Measurements from ENCODE around the gene ERMARD. TPM values are rescaled to one million over a fixed set of nuclear protein-coding genes. Genes with fewer than 3 reads are reported as not detected.

ERMARD gene
- total RNA-seq = 10 to 100 TPM; 15.0 to 29.3 TPM
- 10 to 100 TPM; 10.3 to 72.8 TPM for polyA plus RNA-seq
- long read RNA-seq, donor 1, transcript ERMARD-203 (18 exons, 2,141 nt) = major isoform, 18 of 31 reads
- long read RNA-seq, donor 1, partial matches to known transcripts = 3 of 31 reads
- long read RNA-seq, donor 1, other reads (novel, unspliced or antisense) = 8 of 31 reads
- long read RNA-seq, donor 2, partial matches to known transcripts = 1 of 9 reads
- long read RNA-seq, donor 2, other reads (novel, unspliced or antisense) = 6 of 9 reads

GRCh38 chr6:169751242-169752073 lies at the start of gene ERMARD, which contains the start of gene DYNLT2:
Gene ERMARD, plus strand, starts transcription at chr6:169751622. Its CDS starts 36 bp downstream, at chr6:169751658.
Gene DYNLT2, minus strand, starts transcription at chr6:169751572. Its CDS starts 114 bp downstream, at chr6:169751458.
- Histone ChIP-seq H3K4me1 (ENCODE audit: control insufficient read depth in 1 of 2, insufficient read depth in 2 of 2, low read length in 2 of 2) (peaks cover 1 to 6% of the 10 kb centered on the region in 2 donors), H3K9me3 (ENCODE audit: control insufficient read depth, low read length) (no peaks in the 10 kb centered on the region), H3K27me3 (ENCODE audit: control insufficient read depth in 1 of 2, insufficient read depth in 2 of 2, low read length in 1 of 2) (no peaks in the 10 kb centered on the region), H3K4me3 (ENCODE audit: low read length in 2 of 2) (peak within 1 kb of the TSS; percentile 46 to 94), H3K27ac (ENCODE audit: low read depth in 1 of 2, low read length in 2 of 2) (peak within 1 kb of the TSS; percentile 78 to 94), H3K36me3 (ENCODE audit: control insufficient read depth in 1 of 2, insufficient read depth in 2 of 2, low read length in 1 of 2) (no peaks in the 10 kb centered on the region)
- DNase-seq (peak; percentile 95 to 98), ATAC-seq (ENCODE audit: low FRiP score) (peak; percentile 100)
- WGBS, 2 donors = 0% methylated on average over 87 to 90 of the region's 90 CpGs
- intact Hi-C loops (cut with DNase I) = loop anchor here (1.0 to 10.0 kb wide), 4 partner anchors 47 to 803 kb away; partner anchors contain the start of genes C6orf120 (in 2 of the 2), TBP (in 2 of the 2), WDR27 (in 2 of the 2) and PSMB1 (in 1 of the 2)

- DNase-seq = peak; percentile 98 to 100
- WGBS, 2 donors = 0% methylated on average over 71 to 92 of the region's 92 CpGs
- H3K4me1 ChIP-seq (ENCODE audit: control insufficient read depth in 1 of 2, insufficient read depth in 2 of 2, low read length in 2 of 2) = no peaks in the 10 kb centered on the region
Measured at GRCh38 chr6:169701954-169702839, 49.2 kb upstream of the ERMARD start, which contains the start of the genes C6orf120 and WDR27. Gene C6orf120, plus strand, starts transcription at chr6:169702126. Its CDS starts 334 bp downstream, at chr6:169702460. Gene WDR27, minus strand, starts transcription at chr6:169702029. Its CDS starts 13,024 bp downstream, at chr6:169689005.

GRCh38 chr6:169702840-169703246 lies 48.6 kb upstream of the ERMARD start:
- Histone ChIP-seq H3K9me3 (ENCODE audit: control insufficient read depth, low read length) (no peaks in the 10 kb centered on the region), H3K27ac (ENCODE audit: low read depth in 1 of 2, low read length in 2 of 2) (peak overlapping the region in 1 of 2 donors; percentile 77), H3K27me3 (ENCODE audit: control insufficient read depth in 1 of 2, insufficient read depth in 2 of 2, low read length in 1 of 2) (no peaks in the 10 kb centered on the region), H3K36me3 (ENCODE audit: control insufficient read depth in 1 of 2, insufficient read depth in 2 of 2, low read length in 1 of 2) (no peaks in the 10 kb centered on the region), H3K4me3 (ENCODE audit: low read length in 2 of 2) (peak overlapping the region; percentile 52 to 59), H3K4me1 (ENCODE audit: control insufficient read depth in 1 of 2, insufficient read depth in 2 of 2, low read length in 2 of 2) (no peaks in the 10 kb centered on the region)
- intact Hi-C loops (cut with DNase I) = loop anchor here (1.0 to 10.0 kb wide), 3 partner anchors 20 to 52 kb away; partner anchors contain the start of genes DYNLT2 (in 2 of the 2) and ERMARD (in 2 of the 2)
- ATAC-seq (ENCODE audit: low FRiP score) (no peak), DNase-seq (no peak)
- 1 to 3% methylated on average over 22 of the region's 22 CpGs for WGBS, 2 donors

More at GRCh38 chr6:169701954-169702839, 49.2 kb upstream of the ERMARD start, which contains the start of the genes C6orf120 and WDR27:
- H3K27me3 ChIP-seq (ENCODE audit: control insufficient read depth in 1 of 2, insufficient read depth in 2 of 2, low read length in 1 of 2) = no peaks in the 10 kb centered on the region
- peak within 1 kb of the TSS; percentile 59 to 85 for H3K4me3 ChIP-seq (ENCODE audit: low read length in 2 of 2)
- H3K36me3 ChIP-seq (ENCODE audit: control insufficient read depth in 1 of 2, insufficient read depth in 2 of 2, low read length in 1 of 2) = no peaks in the 10 kb centered on the region
- intact Hi-C loops (cut with DNase I) = loop anchor here (1.0 to 10.0 kb wide), 3 partner anchors 21 to 53 kb away; partner anchors contain the start of genes DYNLT2 (in 2 of the 2) and ERMARD (in 2 of the 2)
- H3K9me3 ChIP-seq (ENCODE audit: control insufficient read depth, low read length) = no peaks in the 10 kb centered on the region
- peak within 1 kb of the TSS; percentile 63 to 77 for H3K27ac ChIP-seq (ENCODE audit: low read depth in 1 of 2, low read length in 2 of 2)
- ATAC-seq (ENCODE audit: low FRiP score) = peak; percentile 99

- no peak for DNase-seq
- Histone ChIP-seq H3K4me1 (ENCODE audit: control insufficient read depth in 1 of 2, insufficient read depth in 2 of 2, low read length in 2 of 2) (no peaks in the 10 kb centered on the region), H3K9me3 (ENCODE audit: control insufficient read depth, low read length) (no peaks in the 10 kb centered on the region), H3K4me3 (ENCODE audit: low read length in 2 of 2) (no peak overlapping the region), H3K36me3 (ENCODE audit: control insufficient read depth in 1 of 2, insufficient read depth in 2 of 2, low read length in 1 of 2) (peaks cover 0 to 2% of the 10 kb centered on the region in 2 donors), H3K27ac (ENCODE audit: low read depth in 1 of 2, low read length in 2 of 2) (no peak overlapping the region), H3K27me3 (ENCODE audit: control insufficient read depth in 1 of 2, insufficient read depth in 2 of 2, low read length in 1 of 2) (no peaks in the 10 kb centered on the region)
- intact Hi-C loops (cut with DNase I) = loop anchor here in 1 of 2 donors (10.0 kb wide), 1 partner anchor 47 kb away; the partner anchor contains the start of genes DYNLT2 and ERMARD
- 90 to 93% methylated on average over 2 of the region's 2 CpGs for WGBS, 2 donors
- no peak for ATAC-seq (ENCODE audit: low FRiP score)
Measured at GRCh38 chr6:169707772-169708171, 43.6 kb upstream of the ERMARD start.

GRCh38 chr6:169709293-169709692 lies 42.1 kb upstream of the ERMARD start:
- Histone ChIP-seq H3K9me3 (ENCODE audit: control insufficient read depth, low read length) (no peaks in the 10 kb centered on the region), H3K27ac (ENCODE audit: low read depth in 1 of 2, low read length in 2 of 2) (no peak overlapping the region), H3K4me3 (ENCODE audit: low read length in 2 of 2) (no peak overlapping the region), H3K4me1 (ENCODE audit: control insufficient read depth in 1 of 2, insufficient read depth in 2 of 2, low read length in 2 of 2) (no peaks in the 10 kb centered on the region), H3K36me3 (ENCODE audit: control insufficient read depth in 1 of 2, insufficient read depth in 2 of 2, low read length in 1 of 2) (peaks cover 0 to 2% of the 10 kb centered on the region in 2 donors), H3K27me3 (ENCODE audit: control insufficient read depth in 1 of 2, insufficient read depth in 2 of 2, low read length in 1 of 2) (no peaks in the 10 kb centered on the region)
- ATAC-seq (ENCODE audit: low FRiP score) (no peak), DNase-seq (no peak)
- intact Hi-C loops (cut with DNase I) = loop anchor here in 1 of 2 donors (10.0 kb wide), 1 partner anchor 46 kb away; the partner anchor contains the start of genes DYNLT2 and ERMARD

- H3K4me1 ChIP-seq (ENCODE audit: control insufficient read depth in 1 of 2, insufficient read depth in 2 of 2, low read length in 2 of 2) = no peaks in the 10 kb centered on the region
- H3K27ac ChIP-seq (ENCODE audit: low read depth in 1 of 2, low read length in 2 of 2) = no peak overlapping the region
- H3K36me3 ChIP-seq (ENCODE audit: control insufficient read depth in 1 of 2, insufficient read depth in 2 of 2, low read length in 1 of 2) = peaks cover 0 to 2% of the 10 kb centered on the region in 2 donors
- no peak overlapping the region for H3K4me3 ChIP-seq (ENCODE audit: low read length in 2 of 2)
- no peaks in the 10 kb centered on the region for H3K9me3 ChIP-seq (ENCODE audit: control insufficient read depth, low read length)
- H3K27me3 ChIP-seq (ENCODE audit: control insufficient read depth in 1 of 2, insufficient read depth in 2 of 2, low read length in 1 of 2) = no peaks in the 10 kb centered on the region
- WGBS, 2 donors = 69 to 76% methylated on average over 3 of the region's 3 CpGs
- DNase-seq (no peak), ATAC-seq (ENCODE audit: low FRiP score) (no peak)
- intact Hi-C loops (cut with DNase I) = no loop called here
Measured at GRCh38 chr6:169710009-169710408, 41.4 kb upstream of the ERMARD start.

GRCh38 chr6:169714178-169714577 lies 37.2 kb upstream of the ERMARD start:
- WGBS, 2 donors = 92 to 94% methylated on average over 2 of the region's 2 CpGs
- Histone ChIP-seq H3K27ac (ENCODE audit: low read depth in 1 of 2, low read length in 2 of 2) (no peak overlapping the region), H3K9me3 (ENCODE audit: control insufficient read depth, low read length) (no peaks in the 10 kb centered on the region), H3K36me3 (ENCODE audit: control insufficient read depth in 1 of 2, insufficient read depth in 2 of 2, low read length in 1 of 2) (peaks cover 0 to 2% of the 10 kb centered on the region in 2 donors), H3K4me3 (ENCODE audit: low read length in 2 of 2) (no peak overlapping the region), H3K27me3 (ENCODE audit: control insufficient read depth in 1 of 2, insufficient read depth in 2 of 2, low read length in 1 of 2) (no peaks in the 10 kb centered on the region), H3K4me1 (ENCODE audit: control insufficient read depth in 1 of 2, insufficient read depth in 2 of 2, low read length in 2 of 2) (no peaks in the 10 kb centered on the region)
- intact Hi-C loops (cut with DNase I) = no loop called here
- no peak for ATAC-seq (ENCODE audit: low FRiP score)
- DNase-seq = no peak

All from aorta (tissue), 5 donors.